Upper lobe of left lung (tissue), 4 donors: ENCODE data around the gene KCTD5.

ENCODE experiments used
- EP300 ChIP-seq, 4 donors: sonication (generic); formaldehyde crosslinking; IDR thresholded peaks; one replicate each; pipeline ENCODE4 v1.5.1; 2017; ENCODE audit warnings: antibody characterized with exemption in 4 of 4, control low read depth in 2 of 4
- POLR2A ChIP-seq, 4 donors: fragments of 450-650 bp; IDR thresholded peaks; one replicate each; pipeline ENCODE4 v1.5.1; 2016 to 2017; ENCODE audit warnings: antibody characterized with exemption in 4 of 4, mild to moderate bottlenecking in 2 of 4
- POLR2AphosphoS5 ChIP-seq, 2 donors: sonication (generic); formaldehyde crosslinking; IDR thresholded peaks; one replicate each; pipeline ENCODE4 v1.5.1; 2017; ENCODE audit warnings: antibody characterized with exemption in 2 of 2
- TF ChIP-seq, protein P1 (sequence below), 6 experiments: fragments of 450-650 bp in 4 of 6; fragments of 200-600 bp in 2 of 6; sonication (generic) in 2 of 6; IDR thresholded peaks; one replicate each; pipeline ENCODE4 v1.5.1; 2016 to 2019; ENCODE audit warnings: antibody characterized with exemption in 6 of 6

DNA sequence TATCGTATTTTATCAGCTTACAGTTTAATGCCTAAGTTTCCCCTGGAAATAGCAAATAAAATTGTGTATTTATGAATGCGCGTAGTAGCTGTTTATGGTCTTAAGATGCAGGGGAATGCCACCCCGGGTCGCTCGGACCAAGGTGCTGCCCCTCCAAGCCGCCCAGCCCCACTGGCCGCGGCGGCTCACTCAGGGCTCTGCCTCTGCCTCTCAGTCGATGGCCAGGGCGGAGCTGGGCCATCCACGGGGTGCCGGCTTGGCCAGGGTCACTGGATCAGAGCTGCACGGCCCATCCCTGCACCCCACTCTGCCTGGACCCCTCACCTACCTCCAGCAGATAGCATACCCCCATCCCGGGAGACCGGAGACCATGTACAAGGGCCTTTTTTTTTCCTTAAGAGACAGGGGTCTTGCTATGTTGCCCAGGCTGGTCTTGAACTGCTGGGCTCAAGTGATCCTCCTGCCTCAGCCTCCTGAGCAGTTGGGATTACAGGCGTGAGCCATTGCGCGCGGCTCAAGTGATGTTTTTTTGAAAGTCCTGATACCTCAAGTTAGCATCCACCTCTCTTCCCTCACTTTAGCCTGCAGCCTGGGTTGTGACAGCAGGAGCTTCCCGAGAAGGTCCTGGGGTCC is 26.7 kb downstream of the KCTD5 start:
- TF ChIP-seq, protein P1, sequence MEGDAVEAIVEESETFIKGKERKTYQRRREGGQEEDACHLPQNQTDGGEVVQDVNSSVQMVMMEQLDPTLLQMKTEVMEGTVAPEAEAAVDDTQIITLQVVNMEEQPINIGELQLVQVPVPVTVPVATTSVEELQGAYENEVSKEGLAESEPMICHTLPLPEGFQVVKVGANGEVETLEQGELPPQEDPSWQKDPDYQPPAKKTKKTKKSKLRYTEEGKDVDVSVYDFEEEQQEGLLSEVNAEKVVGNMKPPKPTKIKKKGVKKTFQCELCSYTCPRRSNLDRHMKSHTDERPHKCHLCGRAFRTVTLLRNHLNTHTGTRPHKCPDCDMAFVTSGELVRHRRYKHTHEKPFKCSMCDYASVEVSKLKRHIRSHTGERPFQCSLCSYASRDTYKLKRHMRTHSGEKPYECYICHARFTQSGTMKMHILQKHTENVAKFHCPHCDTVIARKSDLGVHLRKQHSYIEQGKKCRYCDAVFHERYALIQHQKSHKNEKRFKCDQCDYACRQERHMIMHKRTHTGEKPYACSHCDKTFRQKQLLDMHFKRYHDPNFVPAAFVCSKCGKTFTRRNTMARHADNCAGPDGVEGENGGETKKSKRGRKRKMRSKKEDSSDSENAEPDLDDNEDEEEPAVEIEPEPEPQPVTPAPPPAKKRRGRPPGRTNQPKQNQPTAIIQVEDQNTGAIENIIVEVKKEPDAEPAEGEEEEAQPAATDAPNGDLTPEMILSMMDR (IDR thresholded peaks at IDR 0.05): no peak
- TF ChIP-seq POLR2A (IDR thresholded peaks at IDR 0.05) (no peak), EP300 (IDR thresholded peaks at IDR 0.05) (no peak), POLR2AphosphoS5 (IDR thresholded peaks at IDR 0.05) (no peak)
